Measurements from ENCODE around the gene AHI1. TPM values are rescaled to one million over a fixed set of nuclear protein-coding genes. Genes with fewer than 3 reads are reported as not detected.
A peak's percentile ranks its signal among the peaks of the same experiment; 100 is the strongest.

The AHI1 gene
- total and polyA plus RNA-seq, 11 donors = 5.7 to 17.1 (median 10.3) TPM

DNA sequence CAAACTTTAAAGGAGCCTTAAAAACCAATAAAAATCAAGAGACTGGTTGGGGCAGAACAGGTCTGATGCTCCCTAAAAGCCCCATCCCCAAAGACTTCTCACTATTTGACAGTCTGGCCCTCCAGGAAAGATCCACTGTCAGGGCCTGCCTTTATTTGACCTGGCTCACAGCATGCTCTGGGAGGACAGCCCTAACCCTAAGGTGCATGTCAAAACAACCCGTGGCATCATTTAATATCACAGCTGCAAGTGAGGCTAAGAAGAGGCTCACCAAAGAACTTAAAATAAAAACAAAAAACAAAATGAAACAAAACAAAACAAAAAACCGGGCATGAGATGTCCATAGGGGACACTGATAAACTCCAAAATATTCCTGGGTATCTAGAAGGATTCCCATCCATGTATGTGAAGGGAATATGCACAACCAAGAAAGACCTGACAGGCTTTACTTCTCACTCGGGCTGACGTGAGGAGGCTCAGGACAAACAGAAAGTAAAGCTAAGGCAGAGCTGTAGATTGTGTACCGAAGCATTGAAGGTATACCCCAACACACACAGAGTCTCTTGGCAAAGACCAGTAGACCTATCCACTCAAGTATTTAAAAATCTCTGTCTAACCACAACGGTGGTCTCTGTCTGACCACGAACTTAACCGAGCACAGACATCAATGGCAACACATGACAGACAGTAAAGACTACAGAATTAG is 57.3 kb downstream of the AHI1 start:
- TF ChIP-seq, protein P1, sequence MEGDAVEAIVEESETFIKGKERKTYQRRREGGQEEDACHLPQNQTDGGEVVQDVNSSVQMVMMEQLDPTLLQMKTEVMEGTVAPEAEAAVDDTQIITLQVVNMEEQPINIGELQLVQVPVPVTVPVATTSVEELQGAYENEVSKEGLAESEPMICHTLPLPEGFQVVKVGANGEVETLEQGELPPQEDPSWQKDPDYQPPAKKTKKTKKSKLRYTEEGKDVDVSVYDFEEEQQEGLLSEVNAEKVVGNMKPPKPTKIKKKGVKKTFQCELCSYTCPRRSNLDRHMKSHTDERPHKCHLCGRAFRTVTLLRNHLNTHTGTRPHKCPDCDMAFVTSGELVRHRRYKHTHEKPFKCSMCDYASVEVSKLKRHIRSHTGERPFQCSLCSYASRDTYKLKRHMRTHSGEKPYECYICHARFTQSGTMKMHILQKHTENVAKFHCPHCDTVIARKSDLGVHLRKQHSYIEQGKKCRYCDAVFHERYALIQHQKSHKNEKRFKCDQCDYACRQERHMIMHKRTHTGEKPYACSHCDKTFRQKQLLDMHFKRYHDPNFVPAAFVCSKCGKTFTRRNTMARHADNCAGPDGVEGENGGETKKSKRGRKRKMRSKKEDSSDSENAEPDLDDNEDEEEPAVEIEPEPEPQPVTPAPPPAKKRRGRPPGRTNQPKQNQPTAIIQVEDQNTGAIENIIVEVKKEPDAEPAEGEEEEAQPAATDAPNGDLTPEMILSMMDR (IDR thresholded peaks at IDR 0.05) = no peak
- no peak for TF ChIP-seq POLR2A (IDR thresholded peaks at IDR 0.05)
- ATAC-seq (no peak), DNase-seq (no peak)
- Histone ChIP-seq H3K36me3 (peaks cover 0 to 83% (median 21%) of the 10 kb centered on the region in 9 donors), H3K27ac (no peak overlapping the region), H3K4me1 (no peaks in the 10 kb centered on the region), H3K27me3 (no peaks in the 10 kb centered on the region), H3K9me3 (no peaks in the 10 kb centered on the region), H3K4me3 (no peak overlapping the region)
- WGBS, 4 donors = 83 to 89% (median 86%) methylated on average over 8 of the region's 8 CpGs
- intact Hi-C loops (cut with DNase I) = no loop called here

DNA sequence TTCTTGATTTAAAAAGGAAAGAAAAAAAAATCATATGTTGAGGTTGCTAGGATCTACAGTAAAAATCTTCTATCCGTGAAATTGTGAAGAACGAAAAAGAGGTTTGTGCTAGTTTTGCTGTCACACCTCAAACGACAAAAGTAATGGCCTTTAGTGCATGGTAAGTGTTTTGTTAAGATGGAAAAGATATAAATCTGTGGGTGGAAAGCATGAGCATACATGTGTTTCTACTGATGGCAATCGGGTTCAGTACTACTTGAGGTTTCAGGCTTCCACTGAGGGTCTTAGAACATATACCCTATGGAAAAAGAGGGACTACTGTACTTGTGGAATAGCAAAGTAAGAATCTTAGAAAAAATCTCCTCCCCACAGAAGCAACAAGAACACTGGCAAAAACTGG is 58.0 kb downstream of the AHI1 start:
- Histone ChIP-seq H3K27ac (no peak overlapping the region), H3K4me3 (no peak overlapping the region), H3K4me1 (no peaks in the 10 kb centered on the region), H3K27me3 (no peaks in the 10 kb centered on the region), H3K36me3 (peaks cover 0 to 84% (median 19%) of the 10 kb centered on the region in 9 donors), H3K9me3 (no peaks in the 10 kb centered on the region)
- no peak for DNase-seq
- WGBS, 4 donors = 85 to 90% (median 86%) methylated on average over 4 of the region's 4 CpGs
- TF ChIP-seq POLR2A (IDR thresholded peaks at IDR 0.05) = no peak
- TF ChIP-seq, protein P1 (IDR thresholded peaks at IDR 0.05) = no peak
- ATAC-seq = no peak
- intact Hi-C loops (cut with DNase I) = no loop called here

DNA sequence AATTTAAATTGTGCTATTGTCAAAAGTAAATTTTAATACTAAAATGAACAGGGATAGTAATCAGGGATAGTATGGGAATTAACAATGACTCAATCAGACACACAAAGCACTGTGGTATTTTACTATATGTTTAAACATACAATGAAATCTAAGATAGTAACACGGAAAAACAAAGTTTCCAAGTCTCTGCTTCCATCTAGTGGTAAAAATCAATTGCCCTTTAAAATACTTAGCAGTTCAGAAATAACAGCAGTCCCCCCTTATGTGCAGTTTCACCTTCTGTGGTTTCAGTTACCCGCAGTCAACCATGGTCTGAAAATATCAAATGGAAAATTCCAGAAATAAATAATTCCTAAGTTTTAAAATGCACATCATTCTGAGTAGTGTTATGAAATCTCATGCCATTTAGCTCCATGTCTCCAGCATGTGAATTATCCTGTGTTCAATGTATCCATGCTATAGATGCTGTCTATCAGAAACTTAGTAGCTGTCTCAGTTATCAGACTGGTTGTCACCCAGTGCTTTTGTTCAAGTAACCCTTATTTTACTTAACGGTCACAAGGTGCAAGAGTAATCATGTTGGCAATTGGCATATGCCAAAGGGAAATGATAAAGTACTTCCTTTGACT is 58.5 kb downstream of the AHI1 start:
- H3K27me3 ChIP-seq = no peaks in the 10 kb centered on the region
- intact Hi-C loops (cut with DNase I) = no loop called here
- peaks cover 0 to 4% (median 0%) of the 10 kb centered on the region in 12 donors for H3K4me1 ChIP-seq
- no peak for TF ChIP-seq POLR2A (IDR thresholded peaks at IDR 0.05)
- TF ChIP-seq, protein P1 (IDR thresholded peaks at IDR 0.05) = peak in 5 of 12 donors; percentile 13 to 32 (median 23)
- ATAC-seq (no peak), DNase-seq (no peak)
- 56 to 70% (median 62%) methylated on average over 3 of the region's 3 CpGs for WGBS, 4 donors
- no peak overlapping the region for H3K4me3 ChIP-seq
- no peak overlapping the region for H3K27ac ChIP-seq
- peaks cover 0 to 81% (median 19%) of the 10 kb centered on the region in 9 donors for H3K36me3 ChIP-seq
- no peaks in the 10 kb centered on the region for H3K9me3 ChIP-seq

DNA sequence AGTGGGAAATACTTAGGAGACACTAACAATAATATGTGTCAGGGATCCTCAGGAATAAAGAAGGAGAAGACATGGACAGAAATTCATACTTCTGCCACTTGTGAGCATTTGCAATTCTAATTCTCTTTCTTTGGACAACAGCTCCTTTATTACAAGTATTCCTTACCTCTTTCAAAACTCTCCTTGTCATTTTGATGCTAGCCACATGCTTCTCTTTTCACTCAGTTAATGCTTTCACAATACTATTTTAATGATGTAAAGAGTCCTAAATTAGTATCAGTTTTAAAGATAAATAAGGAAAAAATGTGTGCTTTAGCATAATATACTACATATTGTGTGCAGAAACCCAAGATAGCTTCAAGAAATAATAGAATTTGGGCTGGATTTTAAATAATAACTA is 62.5 kb downstream of the AHI1 start:
- Histone ChIP-seq H3K9me3 (no peaks in the 10 kb centered on the region), H3K36me3 (peaks cover 0 to 83% (median 16%) of the 10 kb centered on the region in 9 donors), H3K27ac (no peak overlapping the region), H3K4me1 (peaks cover 0 to 7% (median 0%) of the 10 kb centered on the region in 12 donors), H3K4me3 (no peak overlapping the region), H3K27me3 (no peaks in the 10 kb centered on the region)
- intact Hi-C loops (cut with DNase I) = no loop called here
- DNase-seq (no peak), ATAC-seq (no peak)
- TF ChIP-seq, protein P1 (IDR thresholded peaks at IDR 0.05) = no peak
- no peak for TF ChIP-seq POLR2A (IDR thresholded peaks at IDR 0.05)

Data from heart left ventricle (tissue), 16 donors.